GM12892 (cell line): ENCODE data around the gene ADGRD2.

Experiments used
- DNase-seq: peaks from one replicate; pipeline ENCODE4 v3.0.0; 2011; ENCODE audit not compliant: insufficient read length
- FAIRE-seq: peaks from 2 replicates; lab custom pipeline; 2011; peaks lifted over from hg19 to GRCh38; lab: Jason Lieb, UNC
- POLR2A ChIP-seq: IDR thresholded peaks from 2 replicates; pipeline ENCODE4 v1.6.1; 2011; ENCODE audit warnings: low read depth, low read length, control low read depth
- POLR2AphosphoS5 ChIP-seq: IDR thresholded peaks from 2 replicates; pipeline ENCODE4 v1.6.1; 2011; ENCODE audit warnings: low read depth, low read length, control low read depth
- TAF1 ChIP-seq: IDR thresholded peaks from 2 replicates; pipeline ENCODE4 v1.6.1; 2011; ENCODE audit warnings: low read depth, mild to moderate bottlenecking, control low read depth, low read length, borderline replicate concordance

ADGRD2 gene

DNA sequence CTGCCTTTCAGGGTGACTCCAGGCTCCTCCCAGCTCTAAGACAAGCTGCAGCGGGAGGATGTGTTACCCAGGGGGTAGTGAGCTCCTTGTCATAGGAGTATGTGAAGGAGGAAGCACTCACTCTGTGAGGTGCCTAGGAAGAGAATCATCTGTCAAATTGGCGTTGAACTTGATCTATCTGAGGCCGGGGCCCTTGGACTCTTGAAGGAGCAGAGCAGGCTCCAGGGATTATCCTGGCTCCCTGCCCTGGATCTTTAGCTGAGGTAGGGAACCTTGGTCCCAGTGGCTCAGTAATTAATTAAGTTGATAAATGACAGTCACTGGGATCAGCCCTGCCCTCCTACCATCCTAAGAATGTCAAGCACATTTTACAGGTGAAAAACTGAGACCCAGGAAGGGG is 15.5 kb downstream of the ADGRD2 start:
- DNase-seq, result no peak
- FAIRE-seq, result no peak
- no peak for TF ChIP-seq POLR2AphosphoS5
- no peak for TF ChIP-seq POLR2A
- TF ChIP-seq TAF1, result no peak

DNA sequence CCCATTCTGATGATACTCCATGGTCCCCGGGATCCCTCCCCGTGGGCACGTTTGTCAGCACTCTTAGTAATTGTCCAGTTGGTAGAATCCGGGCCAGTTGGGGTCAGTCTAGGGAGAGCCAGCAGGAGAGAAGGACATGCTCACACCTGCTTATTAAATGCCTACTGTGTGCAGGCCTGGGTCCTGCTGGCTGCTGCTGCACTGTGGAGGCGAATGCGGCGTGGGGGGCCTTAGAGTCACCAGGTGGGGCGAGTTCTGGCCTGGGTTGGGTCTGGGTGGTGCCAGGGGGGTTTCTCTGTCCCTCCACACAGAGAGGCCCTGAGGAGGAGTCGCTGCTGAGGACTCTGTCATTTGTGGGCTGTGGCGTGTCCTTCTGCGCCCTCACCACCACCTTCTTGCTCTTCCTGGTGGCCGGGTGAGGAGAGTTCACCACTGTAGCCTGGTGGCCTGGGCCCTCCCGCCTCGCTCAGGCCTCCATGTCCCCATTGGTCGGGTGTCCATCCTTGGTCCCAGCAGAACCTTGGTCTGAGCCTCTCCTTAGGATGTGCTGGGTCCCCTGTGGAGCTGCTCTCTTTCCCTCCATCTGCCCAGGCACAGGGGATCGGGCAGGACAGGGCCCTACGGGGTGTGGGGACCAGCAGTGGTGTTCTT is 17.3 kb downstream of the ADGRD2 start:
- TF ChIP-seq POLR2A (no peak), TAF1 (no peak), POLR2AphosphoS5 (no peak)
- DNase-seq, result no peak
- no peak for FAIRE-seq

DNA sequence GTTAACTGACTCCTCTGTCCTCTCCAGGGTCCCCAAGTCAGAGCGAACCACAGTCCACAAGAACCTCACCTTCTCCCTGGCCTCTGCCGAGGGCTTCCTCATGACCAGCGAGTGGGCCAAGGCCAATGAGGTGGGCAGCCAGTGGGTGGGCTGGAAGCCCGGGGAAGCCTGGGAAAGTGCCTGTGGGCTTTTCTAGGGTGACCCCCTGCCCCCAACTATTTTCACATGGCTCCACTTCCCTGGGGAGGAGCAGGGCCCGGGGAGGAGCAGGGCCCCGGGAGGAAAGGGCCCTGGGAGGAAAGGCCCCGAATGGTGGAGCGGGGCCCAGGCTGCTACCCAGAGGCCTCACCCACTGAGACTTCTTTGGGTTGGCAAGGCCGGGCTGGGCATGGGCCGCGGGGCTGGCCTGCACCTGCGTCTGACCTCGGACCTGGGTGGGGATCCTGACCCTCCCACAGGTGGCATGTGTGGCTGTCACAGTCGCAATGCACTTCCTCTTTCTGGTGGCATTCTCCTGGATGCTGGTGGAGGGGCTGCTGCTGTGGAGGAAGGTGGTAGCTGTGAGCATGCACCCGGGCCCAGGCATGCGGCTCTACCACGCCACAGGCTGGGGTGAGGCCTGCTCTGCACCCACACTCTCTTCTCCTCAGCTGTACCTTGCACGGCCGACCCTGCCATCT is 17.9 kb downstream of the ADGRD2 start:
- no peak for FAIRE-seq
- no peak for DNase-seq
- TF ChIP-seq TAF1, result no peak

DNA sequence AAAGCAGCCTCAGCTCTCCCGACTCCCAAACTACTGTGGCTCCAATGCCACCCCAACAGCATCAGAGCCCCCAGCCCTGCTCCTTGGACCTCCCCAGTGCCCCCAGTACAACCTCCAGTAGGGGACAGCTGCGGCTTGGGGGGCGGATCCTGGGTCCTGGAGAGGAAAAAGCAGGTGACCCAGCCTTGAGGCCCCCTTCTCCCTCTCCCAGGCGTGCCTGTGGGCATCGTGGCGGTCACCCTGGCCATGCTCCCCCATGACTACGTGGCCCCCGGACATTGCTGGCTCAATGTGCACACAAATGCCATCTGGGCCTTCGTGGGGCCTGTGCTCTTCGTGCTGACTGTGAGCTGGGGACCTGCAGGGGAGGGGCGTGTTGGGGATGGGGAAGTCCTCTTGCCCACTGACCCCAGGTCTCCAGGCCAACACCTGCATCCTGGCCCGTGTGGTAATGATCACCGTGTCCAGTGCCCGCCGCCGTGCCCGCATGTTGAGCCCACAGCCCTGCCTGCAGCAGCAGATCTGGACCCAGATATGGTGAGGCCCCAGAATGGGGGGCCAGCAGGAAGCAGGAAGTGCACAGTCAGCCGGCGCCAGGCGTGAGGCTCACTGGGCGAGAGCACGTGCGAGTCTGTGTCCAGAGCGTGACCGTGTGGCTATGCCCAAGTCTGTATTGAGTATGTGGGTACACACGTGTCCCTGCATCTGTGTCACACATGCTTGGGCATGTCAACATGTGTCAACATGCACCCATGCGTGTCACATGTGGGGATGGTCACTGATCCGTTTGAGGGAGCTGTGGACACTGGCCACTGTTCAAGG is 19.0 kb downstream of the ADGRD2 start:
- TF ChIP-seq POLR2AphosphoS5, result no peak
- no peak for TF ChIP-seq POLR2A
- TF ChIP-seq TAF1, result no peak
- FAIRE-seq (no peak), DNase-seq (no peak)

DNA sequence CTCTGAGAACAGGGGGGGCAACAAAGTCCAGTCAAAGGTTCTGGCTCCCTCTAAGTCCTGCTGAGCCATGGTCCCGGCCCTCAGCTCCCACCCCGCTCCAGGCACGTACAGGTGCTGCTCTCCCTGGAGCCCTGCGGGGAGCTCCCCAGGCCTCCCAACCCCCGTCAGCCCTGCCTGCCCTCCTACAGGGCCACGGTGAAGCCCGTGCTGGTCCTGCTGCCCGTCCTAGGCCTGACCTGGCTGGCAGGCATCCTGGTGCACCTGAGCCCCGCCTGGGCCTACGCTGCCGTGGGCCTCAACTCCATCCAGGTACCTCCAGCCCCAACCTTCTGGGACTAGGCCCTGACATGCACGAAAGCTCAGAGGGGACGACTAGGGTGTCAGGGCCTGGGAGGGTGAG is 20.1 kb downstream of the ADGRD2 start:
- FAIRE-seq (no peak), DNase-seq (no peak)
- TF ChIP-seq POLR2A, result no peak
- TF ChIP-seq TAF1, result no peak
- no peak for TF ChIP-seq POLR2AphosphoS5

DNA sequence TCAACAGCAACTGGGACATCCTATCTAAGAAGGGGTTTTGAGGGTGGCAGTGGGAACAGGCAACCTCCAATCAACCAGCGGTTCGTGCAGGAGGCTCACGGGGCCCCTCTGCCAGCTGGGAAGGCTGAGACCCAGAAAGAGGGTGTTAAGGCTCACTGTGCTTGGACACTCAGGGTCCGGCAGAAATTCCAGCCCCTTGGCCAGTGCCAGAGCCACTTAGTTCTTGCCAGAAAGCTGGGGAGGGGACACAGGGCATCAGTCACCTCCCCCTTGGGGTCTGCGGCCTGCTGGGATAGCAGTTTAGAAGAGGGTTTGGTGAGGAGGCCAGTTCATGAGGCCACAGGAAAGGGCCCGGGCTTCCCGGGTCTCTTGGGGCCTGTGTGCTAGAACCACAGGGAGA is 20.5 kb downstream of the ADGRD2 start:
- no peak for TF ChIP-seq TAF1
- no peak for DNase-seq
- FAIRE-seq, result no peak

DNA sequence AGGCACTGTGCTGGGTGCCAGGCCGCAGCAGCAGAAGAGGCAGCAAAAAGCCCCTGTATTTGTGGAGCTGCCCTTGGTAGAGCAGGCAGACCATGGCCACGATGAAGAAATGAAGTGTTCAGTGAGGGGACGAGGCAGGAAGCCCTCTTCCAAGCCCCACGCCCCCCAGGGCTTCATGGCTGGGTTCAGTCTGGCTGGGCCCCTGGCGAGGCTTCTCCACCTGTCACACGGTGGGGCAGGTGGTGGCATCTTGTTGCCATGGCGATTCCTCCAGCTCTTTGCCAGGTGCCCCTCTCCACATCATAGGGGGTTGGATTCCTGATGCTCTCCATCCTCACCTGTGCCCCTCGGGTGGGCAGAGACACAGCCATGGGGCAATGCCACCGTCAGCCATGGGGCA is 21.5 kb downstream of the ADGRD2 start:
- FAIRE-seq (no peak), DNase-seq (no peak)
- TF ChIP-seq POLR2A (no peak), TAF1 (no peak), POLR2AphosphoS5 (no peak)

DNA sequence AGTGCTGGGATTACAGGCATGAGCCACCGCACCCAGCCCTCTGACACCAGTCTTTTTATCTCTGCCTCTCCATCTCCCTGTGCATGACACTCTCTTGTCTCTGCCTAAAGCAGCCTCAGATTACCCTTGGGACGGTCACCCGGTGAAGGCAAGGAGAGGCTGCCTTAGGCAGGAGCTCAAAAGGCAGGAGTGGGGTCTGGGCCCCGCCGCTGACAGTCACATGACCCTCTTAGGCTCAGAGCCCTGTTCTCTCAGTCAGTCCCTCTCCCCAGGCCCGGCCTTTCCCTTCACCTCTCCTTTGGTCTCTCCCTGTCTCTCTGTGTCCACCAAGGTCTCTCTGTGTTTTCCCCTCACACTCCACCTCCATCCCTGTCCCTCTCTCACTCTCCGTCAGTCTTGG is 22.5 kb downstream of the ADGRD2 start:
- FAIRE-seq (no peak), DNase-seq (no peak)
- TF ChIP-seq POLR2AphosphoS5, result no peak
- TF ChIP-seq POLR2A, result no peak
- no peak for TF ChIP-seq TAF1

DNA sequence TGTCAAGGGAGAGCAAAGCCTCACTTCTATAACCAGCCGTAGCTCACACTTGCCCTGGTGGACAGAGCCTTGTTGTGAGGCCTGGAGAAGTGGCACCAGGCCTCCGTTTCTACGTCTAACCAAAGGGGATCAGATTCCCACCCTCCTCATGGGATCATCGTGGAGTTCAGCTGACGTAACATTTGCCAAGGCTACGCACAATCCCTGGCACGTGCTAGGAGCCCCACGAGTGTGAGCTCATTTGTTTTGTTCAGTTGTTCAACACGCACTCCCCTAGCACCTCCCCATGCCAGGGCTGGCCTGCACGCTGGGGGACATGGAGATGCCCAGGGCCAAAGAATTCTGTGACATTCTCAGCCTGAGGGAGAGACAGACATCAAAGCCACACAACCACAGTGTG is 23.1 kb downstream of the ADGRD2 start:
- no peak for DNase-seq
- no peak for FAIRE-seq
- no peak for TF ChIP-seq TAF1
- TF ChIP-seq POLR2AphosphoS5, result no peak
- no peak for TF ChIP-seq POLR2A

DNA sequence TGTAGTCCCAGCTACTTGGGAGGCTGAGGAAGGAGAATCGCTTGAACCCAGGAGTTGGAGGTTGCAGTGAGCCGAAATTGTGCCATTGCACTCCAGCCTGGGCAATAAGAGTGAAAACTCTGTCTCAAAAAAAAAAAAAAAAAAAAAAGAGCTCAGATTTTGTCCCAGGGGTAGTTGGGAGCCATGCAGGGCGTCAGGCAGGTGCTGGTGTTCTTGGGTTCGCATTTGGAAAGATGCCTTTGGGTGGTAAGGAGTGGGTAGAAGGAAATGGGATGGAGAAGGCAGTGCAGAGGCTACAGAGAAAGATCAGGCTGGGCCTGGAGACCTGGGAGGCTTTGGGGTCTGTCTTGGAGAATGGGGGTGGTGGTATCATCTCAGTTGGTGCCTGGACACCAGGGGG is 23.9 kb downstream of the ADGRD2 start:
- TF ChIP-seq POLR2A (no peak), TAF1 (no peak), POLR2AphosphoS5 (no peak)
- FAIRE-seq (no peak), DNase-seq (no peak)

DNA sequence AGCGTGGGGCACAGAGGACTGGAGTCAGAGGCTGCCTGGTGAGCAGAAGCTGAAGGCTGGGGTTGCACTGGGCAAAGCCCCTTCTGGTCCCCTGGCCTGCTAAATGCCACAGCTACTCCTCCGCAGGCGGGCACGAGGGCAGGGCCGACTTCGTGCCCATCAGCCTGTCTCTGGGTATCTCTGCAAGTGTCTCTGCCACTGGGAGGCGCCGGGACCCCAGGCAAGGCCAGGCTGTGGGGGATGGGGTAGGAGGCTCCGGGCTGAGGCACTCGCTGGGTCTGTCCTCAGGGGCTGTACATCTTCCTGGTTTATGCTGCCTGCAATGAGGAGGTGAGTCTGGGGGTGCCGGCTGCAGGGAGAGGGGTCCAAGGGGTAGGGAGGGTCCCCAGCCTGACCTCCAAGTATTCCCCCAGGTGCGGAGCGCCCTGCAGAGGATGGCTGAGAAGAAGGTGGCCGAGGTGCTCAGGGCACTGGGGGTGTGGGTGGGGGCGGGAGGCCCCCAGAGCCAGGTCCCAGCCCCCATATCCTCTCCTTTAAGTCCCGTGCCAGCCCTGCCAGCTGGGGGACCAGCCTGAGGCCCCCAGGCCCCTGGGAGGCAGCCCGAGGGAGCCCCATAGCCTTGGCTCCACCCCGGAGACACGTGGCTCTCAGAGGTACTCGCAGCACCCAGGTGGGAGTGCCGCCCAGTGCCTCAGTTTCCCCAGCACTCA is 25.1 kb downstream of the ADGRD2 start:
- TF ChIP-seq POLR2AphosphoS5 (no peak), POLR2A (no peak), TAF1 (no peak)
- DNase-seq (no peak), FAIRE-seq (no peak)
